ENCODE data around the gene TRMT10B. TPM values are rescaled to one million over a fixed set of nuclear protein-coding genes. Genes with fewer than 3 reads are reported as not detected.

Gene TRMT10B
- total and polyA plus RNA-seq, 2 donors (not counting 1 experiment from before 2014, with no cell fraction given): 5.6 to 7.5 TPM

GRCh38 chr9:37784616-37785483 lies 31.2 kb downstream of the TRMT10B start, which contains the start of gene EXOSC3:
Gene EXOSC3 (minus strand): TSS chr9:37785064. CDS start chr9:37785044, 20 bp downstream.
- DNase-seq (ENCODE audit: low read depth in 2 of 2): peak; percentile 90
- Histone ChIP-seq H3K27ac (ENCODE audit: insufficient read depth, low read length) (peak within 1 kb of the TSS; percentile 84), H3K9ac (ENCODE audit: insufficient read depth, low read length) (peak within 1 kb of the TSS; percentile 85), H3K79me2 (ENCODE audit: control insufficient read depth, insufficient read depth, low read length) (peaks cover 28% of the 10 kb centered on the region), H3K27me3 (ENCODE audit: control insufficient read depth, insufficient read depth, low read length) (no peaks in the 10 kb centered on the region), H3K4me1 (ENCODE audit: control insufficient read depth, extremely low read depth, insufficient read depth, low read length) (peaks cover 4% of the 10 kb centered on the region), H3K9me3 (ENCODE audit: control insufficient read depth, insufficient read depth, low read depth, low read length) (no peaks in the 10 kb centered on the region), H2AFZ (ENCODE audit: low read length) (peak within 1 kb of the TSS; percentile 96), H3K36me3 (ENCODE audit: control insufficient read depth, insufficient read depth, low read length) (peaks cover 4% of the 10 kb centered on the region), H3K4me2 (ENCODE audit: extremely low read depth, insufficient read depth, low read length) (peak within 1 kb of the TSS; percentile 81), H3K4me3 (replicated peaks in 1 of 4; ENCODE audit: control extremely low read depth in 1 of 4, insufficient read depth in 1 of 4, low read depth in 3 of 4, low read length in 4 of 4) (peak within 1 kb of the TSS; percentile 77 to 97 (median 86)), H4K20me1 (ENCODE audit: control insufficient read depth, extremely low read depth, insufficient read depth, low read length) (no peaks in the 10 kb centered on the region)
- TF ChIP-seq EZH2 (IDR thresholded peaks at IDR 0.05; ENCODE audit: low read length, missing control alignments) (no peak), CTCF (conservative IDR thresholded peaks at IDR 0.05 in 1 of 2, IDR thresholded peaks at IDR 0.05 in 1 of 2; ENCODE audit: low read depth in 1 of 2, low read length in 2 of 2) (no peak)

- Histone ChIP-seq H3K9ac (ENCODE audit: insufficient read depth, low read length) (no peak overlapping the region), H3K4me2 (ENCODE audit: extremely low read depth, insufficient read depth, low read length) (no peak overlapping the region), H3K27ac (ENCODE audit: insufficient read depth, low read length) (no peak overlapping the region), H3K9me3 (ENCODE audit: control insufficient read depth, insufficient read depth, low read depth, low read length) (no peaks in the 10 kb centered on the region), H2AFZ (ENCODE audit: low read length) (no peak overlapping the region), H3K27me3 (ENCODE audit: control insufficient read depth, insufficient read depth, low read length) (no peaks in the 10 kb centered on the region), H3K79me2 (ENCODE audit: control insufficient read depth, insufficient read depth, low read length) (peaks cover 27% of the 10 kb centered on the region), H3K36me3 (ENCODE audit: control insufficient read depth, insufficient read depth, low read length) (peaks cover 4% of the 10 kb centered on the region), H3K4me3 (replicated peaks in 1 of 4; ENCODE audit: control extremely low read depth in 1 of 4, insufficient read depth in 1 of 4, low read depth in 3 of 4, low read length in 4 of 4) (no peak overlapping the region), H4K20me1 (ENCODE audit: control insufficient read depth, extremely low read depth, insufficient read depth, low read length) (no peaks in the 10 kb centered on the region), H3K4me1 (ENCODE audit: control insufficient read depth, extremely low read depth, insufficient read depth, low read length) (peaks cover 4% of the 10 kb centered on the region)
- no peak for DNase-seq (ENCODE audit: low read depth in 2 of 2)
- TF ChIP-seq CTCF (conservative IDR thresholded peaks at IDR 0.05 in 1 of 2, IDR thresholded peaks at IDR 0.05 in 1 of 2; ENCODE audit: low read depth in 1 of 2, low read length in 2 of 2): no peak
- no peak for TF ChIP-seq EZH2 (IDR thresholded peaks at IDR 0.05; ENCODE audit: low read length, missing control alignments)
Measured at GRCh38 chr9:37787059-37787458, 33.5 kb downstream of the TRMT10B start.

GRCh38 chr9:37788332-37788731 lies 34.7 kb downstream of the TRMT10B start:
- Histone ChIP-seq H3K4me2 (ENCODE audit: extremely low read depth, insufficient read depth, low read length) (no peak overlapping the region), H2AFZ (ENCODE audit: low read length) (no peak overlapping the region), H3K4me1 (ENCODE audit: control insufficient read depth, extremely low read depth, insufficient read depth, low read length) (peaks cover under 1% of the 10 kb centered on the region), H3K9ac (ENCODE audit: insufficient read depth, low read length) (no peak overlapping the region), H3K4me3 (replicated peaks in 1 of 4; ENCODE audit: control extremely low read depth in 1 of 4, insufficient read depth in 1 of 4, low read depth in 3 of 4, low read length in 4 of 4) (no peak overlapping the region), H3K27me3 (ENCODE audit: control insufficient read depth, insufficient read depth, low read length) (no peaks in the 10 kb centered on the region), H3K36me3 (ENCODE audit: control insufficient read depth, insufficient read depth, low read length) (no peaks in the 10 kb centered on the region), H3K9me3 (ENCODE audit: control insufficient read depth, insufficient read depth, low read depth, low read length) (no peaks in the 10 kb centered on the region), H4K20me1 (ENCODE audit: control insufficient read depth, extremely low read depth, insufficient read depth, low read length) (no peaks in the 10 kb centered on the region), H3K27ac (ENCODE audit: insufficient read depth, low read length) (no peak overlapping the region), H3K79me2 (ENCODE audit: control insufficient read depth, insufficient read depth, low read length) (peaks cover 15% of the 10 kb centered on the region)
- no peak for DNase-seq (ENCODE audit: low read depth in 2 of 2)
- TF ChIP-seq CTCF (conservative IDR thresholded peaks at IDR 0.05 in 1 of 2, IDR thresholded peaks at IDR 0.05 in 1 of 2; ENCODE audit: low read depth in 1 of 2, low read length in 2 of 2) (no peak), EZH2 (IDR thresholded peaks at IDR 0.05; ENCODE audit: low read length, missing control alignments) (no peak)

All from fibroblast of lung (primary cell).